HG02970 (cell line): Measurements from ENCODE around the gene PIK3R6.
"Not testable (repeated sequence)": the region's sequence is repeated elsewhere in the genome, so short reads cannot be mapped to it uniquely, and the experiment has no call there.

ENCODE experiments used
- ATAC-seq: cut with Tn5 transposase; IDR thresholded peaks from one replicate; pipeline ENCODE4 v1.9.1; 2021; ENCODE audit warnings: mild to moderate bottlenecking, moderate library complexity, moderate number of reproducible peaks; ENCODE audit not compliant: unreplicated experiment, low FRiP score

Gene PIK3R6

GRCh38 chr17:8831234-8831849 lies 36.1 kb downstream of the PIK3R6 start:
- ATAC-seq: no peak

DNA sequence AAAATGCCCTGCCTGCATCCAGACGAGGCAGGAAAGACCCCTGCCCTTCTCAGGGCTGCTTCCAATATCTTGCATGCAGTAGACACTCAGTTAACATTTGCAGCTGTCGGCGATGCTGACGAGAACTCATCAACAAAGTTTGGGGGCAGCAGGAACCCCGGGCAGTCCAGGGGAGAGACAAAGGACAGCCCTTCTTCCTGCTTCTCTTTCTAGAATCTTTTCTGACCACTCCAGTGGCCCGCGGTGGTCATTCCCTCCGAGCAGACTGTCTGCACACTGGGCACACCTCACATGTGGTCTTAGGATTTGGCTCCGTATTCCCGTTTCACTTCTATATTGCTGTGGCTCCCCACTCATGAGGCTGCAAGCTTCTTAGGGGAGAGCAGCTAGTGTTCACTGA lies 37.3 kb downstream of the PIK3R6 start:
- no peak for ATAC-seq

GRCh38 chr17:8829036-8829941 lies 38.2 kb downstream of the PIK3R6 start:
- no peak for ATAC-seq

DNA sequence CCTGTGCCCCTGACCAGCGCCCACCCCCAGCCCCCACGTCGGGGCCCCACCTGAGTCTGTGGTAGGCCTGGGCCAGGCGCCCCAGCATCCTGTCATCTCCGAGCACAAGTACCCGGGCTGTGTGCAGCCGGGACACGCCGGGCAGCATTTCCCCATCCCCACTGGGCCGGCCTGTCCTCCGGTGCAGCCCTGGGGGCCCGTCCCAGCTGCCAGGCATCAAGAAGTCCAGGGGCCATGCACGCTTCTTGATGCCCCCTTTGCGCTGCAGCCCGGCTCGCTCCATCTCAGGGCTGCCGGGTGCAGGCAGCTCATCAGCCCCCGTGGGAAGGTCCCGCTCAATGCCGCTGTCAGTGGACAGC lies 39.0 kb downstream of the PIK3R6 start:
- ATAC-seq: no peak

DNA sequence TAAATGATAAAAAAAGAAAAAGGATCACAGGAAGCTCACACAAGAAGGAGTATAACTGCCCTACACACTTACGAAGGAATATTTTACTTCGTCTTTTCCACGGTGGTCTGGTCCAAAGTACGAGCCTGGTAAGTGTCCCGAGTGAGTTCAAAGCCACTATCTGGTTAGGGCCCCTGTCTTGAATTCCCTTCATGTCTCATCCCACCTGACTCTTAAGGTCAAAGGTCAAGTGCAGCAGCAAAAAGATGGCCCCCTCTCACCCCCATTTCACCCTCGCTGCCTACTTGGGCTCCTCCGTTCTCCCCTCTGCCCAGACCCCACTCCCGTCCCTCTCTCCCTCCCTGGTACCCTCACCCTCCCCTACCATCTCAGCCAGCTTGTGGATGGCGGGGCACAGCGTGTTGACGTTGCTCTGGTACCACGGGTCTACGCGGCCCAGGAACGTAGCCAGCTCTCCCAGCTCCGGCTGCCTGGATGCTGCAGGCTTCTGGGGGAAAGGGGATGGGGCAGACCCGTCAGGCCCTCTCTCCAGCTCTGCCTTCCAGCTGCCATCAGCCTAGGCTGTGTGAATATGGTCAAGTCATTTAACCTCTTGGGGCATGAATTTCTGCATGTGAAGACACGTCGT lies 40.6 kb downstream of the PIK3R6 start:
- ATAC-seq: no peak

GRCh38 chr17:8825802-8826201 lies 41.7 kb downstream of the PIK3R6 start:
- ATAC-seq: no peak

DNA sequence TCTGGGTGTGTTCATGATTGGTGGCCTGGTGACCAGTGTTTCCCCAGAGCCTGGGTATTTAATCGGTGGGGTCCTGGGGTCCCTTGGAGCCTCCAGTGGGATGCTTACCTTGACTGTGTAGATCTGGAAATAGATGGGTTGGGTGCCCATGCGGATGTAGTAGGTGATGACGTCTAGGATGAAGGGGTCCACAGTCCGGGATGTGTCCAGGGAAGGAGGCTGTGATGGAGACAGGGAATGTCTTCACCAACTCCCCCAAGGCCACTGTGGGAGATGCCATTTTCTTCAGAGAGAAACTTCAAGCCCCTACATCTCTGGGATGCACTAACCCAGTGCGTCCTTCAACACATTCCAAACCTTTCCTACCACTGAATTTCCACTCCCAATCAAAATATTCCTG lies 44.2 kb downstream of the PIK3R6 start:
- no peak for ATAC-seq

- ATAC-seq: no peak
Measured at GRCh38 chr17:8822401-8823035, 45.0 kb downstream of the PIK3R6 start.

GRCh38 chr17:8821446-8822105 lies 45.9 kb downstream of the PIK3R6 start:
- ATAC-seq: no peak

DNA sequence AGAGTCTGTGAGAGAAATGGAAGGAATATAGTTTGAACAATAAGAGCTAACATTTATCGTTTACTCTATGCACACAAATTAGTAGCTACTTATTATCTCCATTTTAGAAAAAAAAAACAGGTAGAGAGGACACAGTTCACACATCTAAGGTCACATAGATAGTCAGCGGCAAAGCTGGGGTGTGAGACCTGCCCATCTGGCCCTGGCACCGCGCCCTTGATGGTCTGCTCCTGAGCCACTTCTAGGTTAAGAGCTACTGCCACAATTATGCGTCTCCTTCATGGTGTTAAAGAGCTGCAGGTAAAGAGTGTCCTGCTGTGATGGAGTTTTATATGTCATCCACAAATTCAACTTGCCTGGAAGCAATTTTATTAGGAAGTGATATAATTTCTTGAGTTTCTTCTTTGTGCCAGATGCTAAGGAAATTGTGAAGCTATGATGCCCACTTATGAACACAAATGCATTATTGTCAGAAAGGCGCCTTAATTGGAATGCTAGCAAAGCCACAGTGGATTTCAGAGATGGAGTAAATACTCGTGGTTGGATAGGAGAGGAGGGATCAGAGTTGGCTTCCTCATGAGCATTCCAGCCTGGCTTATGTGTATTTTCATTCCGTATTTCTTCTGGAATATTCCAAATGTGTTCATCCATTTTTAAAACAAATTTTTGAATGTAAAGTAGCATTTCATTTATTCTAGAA lies 47.0 kb downstream of the PIK3R6 start:
- no peak for ATAC-seq

GRCh38 chr17:8818654-8819330 lies 48.7 kb downstream of the PIK3R6 start:
- ATAC-seq: no peak

DNA sequence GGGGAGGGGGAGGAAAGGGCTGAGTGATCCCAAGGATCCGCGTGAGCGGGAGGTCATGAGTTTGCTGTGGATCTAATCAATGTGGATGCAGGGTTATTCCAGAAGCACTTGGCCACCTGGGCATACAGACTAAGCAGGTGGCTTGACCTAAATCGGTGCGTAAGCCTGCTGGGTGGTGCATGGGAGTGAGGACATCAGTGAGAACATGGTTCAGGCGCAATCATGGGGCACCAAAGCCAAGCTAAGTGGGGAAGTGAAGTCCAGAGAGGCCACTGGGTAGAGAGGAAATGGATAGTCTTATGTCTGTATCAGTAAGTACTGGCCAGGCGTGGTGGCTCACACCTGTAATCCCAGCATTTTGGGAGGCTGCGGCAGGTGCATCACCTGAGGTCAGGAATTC lies 49.4 kb downstream of the PIK3R6 start:
- ATAC-seq: no peak

DNA sequence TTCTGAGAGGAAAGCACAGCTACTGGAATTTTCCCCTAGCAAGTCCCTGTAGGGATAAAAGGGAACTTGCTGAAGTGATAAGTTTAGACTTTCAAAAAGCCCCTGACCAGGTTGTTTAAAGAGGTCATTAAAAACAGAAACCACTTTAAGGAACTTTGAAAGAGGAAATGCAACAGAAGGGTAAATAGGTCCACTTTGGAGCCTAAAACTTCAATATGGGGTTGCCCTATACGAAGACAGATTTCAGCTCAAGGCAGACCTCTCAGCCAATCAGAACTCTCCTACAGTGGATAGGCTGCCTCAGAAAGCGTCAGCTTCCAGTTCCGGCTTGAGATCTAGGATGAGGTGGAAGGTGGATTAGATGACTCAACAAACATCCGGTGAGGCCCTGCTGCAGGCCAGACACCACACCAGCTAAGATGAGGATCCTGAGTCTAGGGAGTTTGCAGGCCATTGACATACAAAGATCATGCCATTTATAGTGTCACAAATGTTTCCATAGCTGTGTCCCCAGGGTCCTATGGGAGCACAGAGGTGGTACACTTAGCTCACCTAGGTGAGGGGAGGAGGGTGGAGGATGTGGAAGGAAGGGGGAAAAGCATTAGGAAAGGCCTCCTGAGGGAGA lies 60.4 kb downstream of the PIK3R6 start:
- ATAC-seq: peak; percentile 77

DNA sequence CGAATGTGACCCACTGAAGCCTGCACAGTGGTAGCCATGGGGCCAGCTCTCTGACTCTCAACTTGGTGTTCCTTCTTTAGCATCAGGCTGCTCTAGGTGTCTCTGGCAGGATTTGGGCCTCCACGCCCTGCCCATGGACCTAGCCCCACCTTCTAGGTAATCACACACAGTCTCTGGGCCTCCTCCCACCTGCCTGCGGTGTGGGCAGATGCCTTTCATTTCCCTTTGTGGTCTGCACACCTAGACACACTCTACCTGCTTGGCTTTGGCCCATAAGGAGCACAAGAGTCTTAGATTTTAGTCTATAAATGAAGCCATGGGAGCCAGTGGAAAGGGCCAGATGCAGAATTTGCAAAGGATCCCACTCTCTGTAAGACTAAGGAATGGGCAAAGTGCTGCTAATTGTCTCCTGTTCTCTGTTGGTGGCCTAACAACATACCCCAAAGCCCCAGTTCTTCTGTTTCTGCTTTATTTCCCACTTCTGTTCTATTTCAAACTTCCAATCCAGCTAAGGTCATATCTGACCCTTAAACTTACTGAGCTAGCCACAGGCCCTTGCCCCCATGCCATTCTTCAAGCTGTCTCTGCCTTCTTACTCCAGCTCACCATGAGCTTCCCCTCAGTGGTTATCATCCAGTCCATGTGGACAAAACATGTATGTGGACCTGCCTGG lies 61.1 kb downstream of the PIK3R6 start:
- ATAC-seq: no peak

- not testable (repeated sequence) for ATAC-seq
Measured at GRCh38 chr17:8805396-8805795, 62.1 kb downstream of the PIK3R6 start.

DNA sequence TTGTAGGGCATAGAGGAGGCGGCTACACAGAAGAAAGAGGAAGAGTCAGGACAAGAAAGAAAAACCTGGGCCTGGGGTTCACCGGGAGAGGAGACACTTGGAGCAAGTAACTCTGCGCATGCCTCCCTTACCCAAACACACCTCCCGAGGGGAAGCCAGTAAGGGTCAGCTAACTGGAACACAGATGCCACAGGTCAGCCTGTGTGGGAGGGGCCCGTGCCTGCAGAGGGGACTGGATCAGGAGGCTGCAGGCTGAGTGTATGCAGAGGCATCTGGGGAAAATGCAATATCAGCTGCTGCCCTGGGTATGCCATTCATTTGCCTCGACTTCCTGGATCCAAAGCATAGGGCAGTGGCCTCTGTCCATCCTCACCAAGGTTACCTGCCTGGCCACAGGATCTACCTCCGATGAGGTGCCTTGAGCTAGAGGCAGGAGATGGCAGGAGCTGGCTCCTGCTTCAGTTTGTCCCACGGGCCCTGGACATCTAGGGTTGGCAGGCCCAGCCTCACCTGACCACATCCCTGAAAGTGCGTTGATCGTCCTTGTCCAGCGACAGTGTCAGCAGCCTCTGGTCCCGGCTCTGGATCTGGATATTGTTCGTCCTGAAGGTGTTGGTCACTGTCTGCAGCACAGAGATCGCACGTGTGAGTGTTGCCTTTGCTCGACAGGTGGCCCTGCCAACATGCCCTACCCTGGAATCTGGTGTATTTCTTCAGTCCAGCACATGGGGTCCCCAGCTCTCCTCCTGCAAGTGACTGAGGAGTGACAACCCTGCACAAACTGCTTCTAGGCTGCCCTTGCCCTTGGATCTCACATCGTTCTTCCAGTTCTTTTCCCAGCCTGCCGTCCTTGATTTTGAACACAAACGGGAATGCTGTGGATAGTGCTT lies 63.7 kb downstream of the PIK3R6 start:
- ATAC-seq: no peak

GRCh38 chr17:8801135-8801840 lies 66.2 kb downstream of the PIK3R6 start:
- no peak for ATAC-seq
